Left renal cortex interstitium (tissue), 4 donors: ENCODE measurements around the gene HSD17B1. TPM values are rescaled to one million over a fixed set of nuclear protein-coding genes. Genes with fewer than 3 reads are reported as not detected.

ENCODE experiments used
- DNase-seq, 4 donors: peaks; one replicate each; pipeline ENCODE4 v3.0.0-alpha.2; 2013; ENCODE audit warnings: low read depth in 4 of 4, low spot score in 2 of 4, missing footprints in 1 of 4
- polyA plus RNA-seq, 4 donors: library from polyadenylated mRNA; unstranded; fragments of 120-200 nt; gene quantifications; one replicate each; pipeline ENCODE4 v1.2.1, GENCODE V29; 2013; ENCODE audit not compliant: insufficient read length in 4 of 4

HSD17B1 gene
- polyA plus RNA-seq, 4 donors: 3.2 to 6.2 (median 5.2) TPM

GRCh38 chr17:42591411-42591810 lies 38.7 kb downstream of the HSD17B1 start:
- no peak for DNase-seq

DNA sequence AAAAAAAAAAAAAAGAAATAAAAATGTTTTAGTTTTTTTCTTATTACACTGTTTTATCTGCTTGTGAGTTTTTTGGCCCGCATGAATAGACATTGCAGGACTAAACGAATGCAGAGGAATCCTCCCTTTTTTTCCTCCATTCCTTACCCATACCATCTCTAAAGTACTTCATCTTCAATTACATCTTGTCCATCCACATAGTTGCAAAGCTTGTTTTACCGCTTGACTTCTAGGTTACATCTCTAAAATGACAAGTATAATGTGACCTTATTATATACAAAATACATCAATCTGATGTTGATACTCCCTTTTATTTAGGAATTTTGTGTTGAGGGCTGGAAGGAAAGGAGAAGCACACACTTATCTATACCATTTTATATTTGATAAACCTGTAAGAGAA lies 43.7 kb downstream of the HSD17B1 start:
- no peak for DNase-seq

- no peak for DNase-seq
Observed at GRCh38 chr17:42598905-42599304, 46.2 kb downstream of the HSD17B1 start.

GRCh38 chr17:42603318-42603717 lies 50.6 kb downstream of the HSD17B1 start:
- DNase-seq: no peak

Other genes starting within 250 kb of the HSD17B1 start
- 10 to 100 TPM; 58.2 to 71.3 (median 61.9) TPM for gene STAT3, start 164.5 kb upstream of the HSD17B1 start, polyA plus RNA-seq
- gene CAVIN1, start 129.7 kb upstream of the HSD17B1 start, polyA plus RNA-seq: 10 to 100 TPM; 58.0 to 85.6 (median 68.6) TPM
- 10 to 100 TPM; 41.5 to 73.0 (median 57.7) TPM for gene ATP6V0A1, start 94.0 kb upstream of the HSD17B1 start, polyA plus RNA-seq
- gene NAGLU, start 16.7 kb upstream of the HSD17B1 start, polyA plus RNA-seq: 10 to 100 TPM; 19.3 to 29.7 (median 25.6) TPM
- 10 to 100 TPM; 57.7 to 67.1 (median 59.9) TPM for gene COASY, start 9.2 kb downstream of the HSD17B1 start, polyA plus RNA-seq
- 10 to 100 TPM; 33.4 to 42.6 (median 35.8) TPM for gene MLX, start 14.2 kb downstream of the HSD17B1 start, polyA plus RNA-seq
- 10 to 100 TPM; 16.2 to 23.4 (median 18.3) TPM for gene PSMC3IP, start 24.8 kb downstream of the HSD17B1 start, polyA plus RNA-seq
- gene RETREG3, start 56.5 kb downstream of the HSD17B1 start, polyA plus RNA-seq: 10 to 100 TPM; 41.9 to 65.7 (median 51.1) TPM
- gene TUBG1, start 56.8 kb downstream of the HSD17B1 start, polyA plus RNA-seq: 10 to 100 TPM; 54.4 to 63.9 (median 55.8) TPM
- 10 to 100 TPM; 19.4 to 42.2 (median 30.5) TPM for gene TUBG2, start 106.4 kb downstream of the HSD17B1 start, polyA plus RNA-seq
- 10 to 100 TPM; 12.3 to 23.0 (median 19.9) TPM for gene PLEKHH3, start 124.1 kb downstream of the HSD17B1 start, polyA plus RNA-seq
- gene CCR10, start 128.9 kb downstream of the HSD17B1 start, polyA plus RNA-seq: 1 to 10 TPM in 3 of 4 donors, under 1 TPM in 1; 0.89 to 2.1 (median 1.5) TPM
- gene CNTNAP1, start 129.6 kb downstream of the HSD17B1 start, polyA plus RNA-seq: 10 to 100 TPM in 1 of 4 donors, 1 to 10 TPM in 3; 8.1 to 11.1 (median 8.6) TPM
- gene EZH1, start 192.1 kb downstream of the HSD17B1 start, polyA plus RNA-seq: 10 to 100 TPM; 32.5 to 65.2 (median 51.7) TPM
- gene RAMP2, start 208.3 kb downstream of the HSD17B1 start, polyA plus RNA-seq: 100 to 1,000 TPM in 1 of 4 donors, 10 to 100 TPM in 3; 73.4 to 118 (median 93.3) TPM
- 100 to 1,000 TPM in 1 of 4 donors, 10 to 100 TPM in 3; 77.0 to 101 (median 93.4) TPM for gene VPS25, start 220.5 kb downstream of the HSD17B1 start, polyA plus RNA-seq
- 10 to 100 TPM; 11.2 to 17.9 (median 12.7) TPM for gene WNK4, start 227.7 kb downstream of the HSD17B1 start, polyA plus RNA-seq
- gene COA3, start 245.8 kb downstream of the HSD17B1 start, polyA plus RNA-seq: 100 to 1,000 TPM; 142 to 179 (median 160) TPM
- 1 to 10 TPM in 3 of 4 donors, under 1 TPM in 1; 0.86 to 3.8 (median 2.1) TPM for gene CNTD1, start 245.9 kb downstream of the HSD17B1 start, polyA plus RNA-seq